WTC11 (cell line): ENCODE data around the gene SMYD4. TPM values are rescaled to one million over a fixed set of nuclear protein-coding genes. Genes with fewer than 3 reads are reported as not detected.
A peak's percentile ranks its signal among the peaks of the same experiment; 100 is the strongest.

Experiments used
- ATAC-seq: fragments of 200-7000 bp; cut with Tn5 transposase; 2 replicates; pipeline ENCODE4 v1.10.0; 2021; ENCODE audit warnings: mild to moderate bottlenecking, moderate library complexity
- CTCF ChIA-PET: fragments of 300-600 bp; sonication (Branson Sonifier 250); formaldehyde crosslinking; loops from one replicate; lab custom pipeline; 2021; ENCODE audit warnings: antibody characterized with exemption; lab: Charles Lee
- POLR2A ChIA-PET: fragments of 350-600 bp; sonication (Branson Sonifier 250); formaldehyde crosslinking; loops from one replicate; lab custom pipeline; 2021; ENCODE audit warnings: antibody characterized with exemption; lab: Charles Lee
- DNase-seq: peaks from one replicate; pipeline ENCODE4 v3.0.0; 2021; ENCODE audit warnings: low spot score
- H3K27ac Mint-ChIP-seq: 2 replicates; pipeline ENCODE4 v1.8.0; 2021; ENCODE audit warnings: mixed read lengths
- H3K27me3 Mint-ChIP-seq: 2 replicates; pipeline ENCODE4 v1.8.0; 2021; ENCODE audit warnings: low read depth, mild to moderate bottlenecking, moderate library complexity, mixed read lengths
- H3K36me3 Mint-ChIP-seq: 2 replicates; pipeline ENCODE4 v1.8.0; 2021; ENCODE audit warnings: mixed read lengths
- H3K4me1 Mint-ChIP-seq: 2 replicates; pipeline ENCODE4 v1.8.0; 2022; ENCODE audit warnings: mixed read lengths
- H3K4me3 Mint-ChIP-seq: 2 replicates; pipeline ENCODE4 v1.8.0; 2021; ENCODE audit warnings: mild to moderate bottlenecking, moderate library complexity, mixed read lengths
- H3K9me3 Mint-ChIP-seq: 2 replicates; pipeline ENCODE4 v1.8.0; 2021; ENCODE audit warnings: mixed read lengths
- ATF2 ChIP-seq: sonication (generic); formaldehyde crosslinking; IDR thresholded peaks from 2 replicates; pipeline ENCODE4 v1.8.1; 2022; ENCODE audit warnings: low read depth, missing genetic modification reagents, borderline replicate concordance
- CREM ChIP-seq: sonication (generic); formaldehyde crosslinking; IDR thresholded peaks from 2 replicates; pipeline ENCODE4 v1.8.1; 2022; ENCODE audit warnings: mild to moderate bottlenecking, missing genetic modification reagents, moderate library complexity
- ETV6 ChIP-seq: sonication (generic); formaldehyde crosslinking; IDR thresholded peaks from 2 replicates; pipeline ENCODE4 v1.8.1; 2022; ENCODE audit warnings: mild to moderate bottlenecking, missing genetic modification reagents
- FOXJ3 ChIP-seq: sonication (generic); formaldehyde crosslinking; IDR thresholded peaks from 2 replicates; pipeline ENCODE4 v1.9.0; 2021; ENCODE audit warnings: missing genetic modification reagents, mild to moderate bottlenecking, borderline replicate concordance
- MLX ChIP-seq: sonication (generic); formaldehyde crosslinking; IDR thresholded peaks from 2 replicates; pipeline ENCODE4 v1.8.1; 2023; ENCODE audit warnings: mild to moderate bottlenecking, missing genetic modification reagents, moderate library complexity
- MXD4 ChIP-seq: fragments of 250-450 bp; sonication (Bioruptor Pico); IDR thresholded peaks from 2 replicates; pipeline ENCODE4 v1.8.0; 2021; ENCODE audit warnings: mild to moderate bottlenecking, moderate library complexity, borderline replicate concordance
- NFATC4 ChIP-seq: fragments of 250-450 bp; sonication (Bioruptor Pico); IDR thresholded peaks from 2 replicates; pipeline ENCODE4 v1.9.0; 2021; ENCODE audit warnings: mild to moderate bottlenecking
- NR1H2 ChIP-seq: sonication (generic); formaldehyde crosslinking; IDR thresholded peaks from 2 replicates; pipeline ENCODE4 v1.9.0; 2021; ENCODE audit warnings: mild to moderate bottlenecking, moderate library complexity, missing genetic modification reagents
- PRDM15 ChIP-seq: sonication (generic); formaldehyde crosslinking; IDR thresholded peaks from 2 replicates; pipeline ENCODE4 v1.8.0; 2022; ENCODE audit warnings: missing genetic modification reagents
- RORB ChIP-seq: fragments of 250-450 bp; sonication (Bioruptor Pico); IDR thresholded peaks from 2 replicates; pipeline ENCODE4 v1.9.0; 2021; ENCODE audit warnings: mild to moderate bottlenecking
- SOX15 ChIP-seq: fragments of 250-450 bp; sonication (Bioruptor Pico); IDR thresholded peaks from 2 replicates; pipeline ENCODE4 v1.9.0; 2021; ENCODE audit warnings: mild to moderate bottlenecking
- TEAD4 ChIP-seq: sonication (generic); formaldehyde crosslinking; IDR thresholded peaks from 2 replicates; pipeline ENCODE4 v1.8.0; 2022; ENCODE audit warnings: mild to moderate bottlenecking, missing genetic modification reagents
- TP53 ChIP-seq: sonication (generic); formaldehyde crosslinking; IDR thresholded peaks from 2 replicates; pipeline ENCODE4 v1.8.1; 2023; ENCODE audit warnings: mild to moderate bottlenecking, missing genetic modification reagents
- ZBTB43 ChIP-seq: sonication (generic); formaldehyde crosslinking; IDR thresholded peaks from 2 replicates; pipeline ENCODE4 v1.8.1; 2023; ENCODE audit warnings: mild to moderate bottlenecking, missing genetic modification reagents
- ZNF416 ChIP-seq: fragments of 250-450 bp; sonication (Bioruptor Pico); IDR thresholded peaks from 2 replicates; pipeline ENCODE4 v1.9.0; 2021; ENCODE audit warnings: mild to moderate bottlenecking, inconsistent platforms
- ZNF423 ChIP-seq: fragments of 250-450 bp; sonication (Bioruptor Pico); IDR thresholded peaks from 2 replicates; pipeline ENCODE4 v2.1.2; 2022; ENCODE audit warnings: mild to moderate bottlenecking, moderate library complexity
- ZNF425 ChIP-seq: fragments of 250-450 bp; sonication (Bioruptor Pico); conservative IDR thresholded peaks from 2 replicates; pipeline ENCODE4 v1.9.0; 2021; ENCODE audit warnings: mild to moderate bottlenecking
- total RNA-seq: library from RNA; stranded (reverse); gene quantifications from 3 replicates; pipeline ENCODE4 v1.2.3, GENCODE V29; 2021

Gene SMYD4
- total RNA-seq, 1 experiment from 2014 or later, result 24.1 TPM

GRCh38 chr17:1769822-1770477, 59.8 kb downstream of the SMYD4 start (continued):
- TF ChIP-seq CREM (CRISPR knock-in tag) (no peak), TEAD4 (CRISPR knock-in tag) (no peak), MXD4 (CRISPR knock-in tag) (no peak), ZBTB43 (CRISPR knock-in tag) (no peak), PRDM15 (CRISPR knock-in tag) (no peak), ZNF416 (no peak), FOXJ3 (no peak), TP53 (CRISPR knock-in tag) (0 out of 2 replicates have a peak, but pooled peaks have one; percentile 35), RORB (no peak)
- TF ChIP-seq, all 79 proteins: peak for 5

- no peaks in the 10 kb centered on the region for H3K27me3 Mint-ChIP-seq
- peaks cover 28% of the 10 kb centered on the region for H3K4me1 Mint-ChIP-seq
- no peak overlapping the region for H3K4me3 Mint-ChIP-seq
- ChIA-PET POLR2A (no interaction called here), CTCF (interaction anchor here (4.1 kb wide), 1 partner anchor 53 kb away, joined by 26 read pairs; no protein-coding TSS in a partner anchor)
- TF ChIP-seq NR1H2 (no peak), ETV6 (CRISPR knock-in tag) (no peak), ATF2 (CRISPR knock-in tag) (no peak), RORB (no peak), ZBTB43 (CRISPR knock-in tag) (no peak), SOX15 (no peak), MLX (no peak), ZNF423 (CRISPR knock-in tag) (no peak), ZNF425 (CRISPR knock-in tag) (no peak), NFATC4 (no peak)
- H3K36me3 Mint-ChIP-seq, result no peaks in the 10 kb centered on the region; the same call in 1 of the 2 replicates
- no peaks in the 10 kb centered on the region for H3K9me3 Mint-ChIP-seq
- H3K27ac Mint-ChIP-seq, result no peak overlapping the region
- DNase-seq (no peak), ATAC-seq (no peak)
Measured at GRCh38 chr17:1767358-1767757, 62.3 kb downstream of the SMYD4 start.
